GM21360 (cell line): ENCODE data around the gene FIP1L1.
"Not testable (repeated sequence)": the region's sequence is repeated elsewhere in the genome, so short reads cannot be mapped to it uniquely, and the experiment has no call there.

Experiments
- ATAC-seq: cut with Tn5 transposase; IDR thresholded peaks from one replicate; pipeline ENCODE4 v1.9.1; 2021; ENCODE audit warnings: mild to moderate bottlenecking, moderate library complexity; ENCODE audit not compliant: unreplicated experiment

The FIP1L1 gene

GRCh38 chr4:53465891-53466290, 88.5 kb downstream of the FIP1L1 start:
- ATAC-seq, result no peak

GRCh38 chr4:53466576-53466975, 89.1 kb downstream of the FIP1L1 start:
- ATAC-seq, result not testable (repeated sequence)

- ATAC-seq, result no peak
These were observed 99.0 kb downstream of the FIP1L1 start for GRCh38 chr4:53476232-53477037.

GRCh38 chr4:53477038-53477565, 99.7 kb downstream of the FIP1L1 start:
- ATAC-seq, result no peak

- ATAC-seq, result no peak
These were observed 100.2 kb downstream of the FIP1L1 start for GRCh38 chr4:53477636-53478035.

GRCh38 chr4:53478671-53479456, 101.4 kb downstream of the FIP1L1 start:
- no peak for ATAC-seq

GRCh38 chr4:53479736-53480525, 102.5 kb downstream of the FIP1L1 start:
- ATAC-seq, result no peak

GRCh38 chr4:53480909-53481308, 103.5 kb downstream of the FIP1L1 start:
- ATAC-seq, result no peak

GRCh38 chr4:53481586-53481985, 104.1 kb downstream of the FIP1L1 start:
- ATAC-seq, result no peak

- ATAC-seq, result no peak
These were observed 105.8 kb downstream of the FIP1L1 start for GRCh38 chr4:53483250-53483649.

- ATAC-seq, result no peak
These were observed 107.6 kb downstream of the FIP1L1 start for GRCh38 chr4:53484911-53485657.

GRCh38 chr4:53485658-53486040, 108.2 kb downstream of the FIP1L1 start:
- no peak for ATAC-seq

GRCh38 chr4:53487766-53488165, 110.3 kb downstream of the FIP1L1 start:
- no peak for ATAC-seq

- no peak for ATAC-seq
These were observed 111.9 kb downstream of the FIP1L1 start for GRCh38 chr4:53489279-53489889.

- ATAC-seq, result no peak
These were observed 112.9 kb downstream of the FIP1L1 start for GRCh38 chr4:53490161-53490956.

- no peak for ATAC-seq
These were observed 113.7 kb downstream of the FIP1L1 start for GRCh38 chr4:53490965-53491622.

GRCh38 chr4:53494851-53495250, 117.4 kb downstream of the FIP1L1 start:
- no peak for ATAC-seq

GRCh38 chr4:53497487-53498244, 120.2 kb downstream of the FIP1L1 start:
- no peak for ATAC-seq
